ENCODE data around the gene TCERG1L.

Gene TCERG1L

DNA sequence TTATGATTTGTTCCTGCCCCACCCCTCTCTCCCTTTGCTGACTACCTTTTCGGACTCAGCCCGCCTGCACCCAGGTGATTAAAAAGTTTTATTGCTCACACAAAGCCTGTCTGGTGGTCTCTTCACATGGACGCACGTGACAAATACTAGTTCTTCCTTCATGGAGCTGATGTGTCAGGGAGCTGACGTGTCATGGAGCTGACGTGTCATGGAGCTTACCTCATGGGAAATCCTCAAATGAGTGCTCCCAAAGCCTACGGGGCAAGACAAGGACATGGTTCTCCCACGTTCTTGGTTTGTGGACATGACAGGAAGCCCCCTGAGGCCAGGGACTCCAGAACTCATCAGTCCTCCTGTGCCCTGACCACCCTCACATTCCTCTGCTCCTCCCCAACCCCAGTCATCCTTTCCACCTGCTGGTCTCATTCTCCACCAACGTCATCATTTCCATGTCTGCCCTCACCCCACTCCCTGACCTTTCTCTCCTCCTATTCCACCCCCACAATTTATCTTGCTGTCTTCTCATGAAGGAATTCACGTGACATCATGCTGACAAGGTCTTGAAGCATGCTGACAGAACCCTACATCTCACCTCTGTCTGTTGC, 261.3 kb downstream of the TCERG1L start:
- no peaks in the 10 kb centered on the region for H3K27me3 ChIP-seq (ENCODE audit: control insufficient read depth, insufficient read depth, low read length)
- no peaks in the 10 kb centered on the region for H3K36me3 ChIP-seq (ENCODE audit: control insufficient read depth, low read depth, low read length)
- no peak overlapping the region for H3K9ac ChIP-seq (ENCODE audit: low read length)
- no peak overlapping the region for H3K27ac ChIP-seq (ENCODE audit: low read length)
- peaks cover 18% of the 10 kb centered on the region for H3K9me3 ChIP-seq (ENCODE audit: control insufficient read depth, low read depth, low read length)
- no peak overlapping the region for H3K4me3 ChIP-seq (ENCODE audit: low read length)
- H3K4me1 ChIP-seq (ENCODE audit: control insufficient read depth, low read depth, low read length), result peaks cover 30% of the 10 kb centered on the region

DNA sequence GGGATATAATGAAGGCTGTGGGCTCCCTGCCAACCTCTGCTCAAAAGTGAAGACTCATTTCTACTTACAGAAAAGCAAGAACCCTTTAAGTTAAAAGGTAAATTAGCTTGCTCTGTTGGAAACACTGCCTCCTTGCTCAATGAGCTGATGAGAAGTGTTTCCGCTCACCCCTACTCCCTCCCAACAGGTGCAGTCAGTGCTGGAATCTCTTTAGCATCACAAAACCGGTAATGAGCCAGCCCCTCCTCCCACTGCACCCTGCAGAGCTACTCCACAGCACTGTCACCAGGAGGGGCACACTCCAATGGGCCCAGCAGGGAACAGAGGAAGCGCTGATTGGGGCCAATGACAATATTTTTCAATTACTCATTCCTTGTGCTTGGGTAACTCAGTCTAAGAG, 262.5 kb downstream of the TCERG1L start:
- H3K27me3 ChIP-seq (ENCODE audit: control insufficient read depth, insufficient read depth, low read length), result no peaks in the 10 kb centered on the region
- peaks cover 26% of the 10 kb centered on the region for H3K4me1 ChIP-seq (ENCODE audit: control insufficient read depth, low read depth, low read length)
- H3K36me3 ChIP-seq (ENCODE audit: control insufficient read depth, low read depth, low read length), result no peaks in the 10 kb centered on the region
- no peak overlapping the region for H3K9ac ChIP-seq (ENCODE audit: low read length)
- peak overlapping the region; percentile 36 for H3K4me3 ChIP-seq (ENCODE audit: low read length)
- H3K27ac ChIP-seq (ENCODE audit: low read length), result peak overlapping the region; percentile 33
- H3K9me3 ChIP-seq (ENCODE audit: control insufficient read depth, low read depth, low read length), result peaks cover 18% of the 10 kb centered on the region

DNA sequence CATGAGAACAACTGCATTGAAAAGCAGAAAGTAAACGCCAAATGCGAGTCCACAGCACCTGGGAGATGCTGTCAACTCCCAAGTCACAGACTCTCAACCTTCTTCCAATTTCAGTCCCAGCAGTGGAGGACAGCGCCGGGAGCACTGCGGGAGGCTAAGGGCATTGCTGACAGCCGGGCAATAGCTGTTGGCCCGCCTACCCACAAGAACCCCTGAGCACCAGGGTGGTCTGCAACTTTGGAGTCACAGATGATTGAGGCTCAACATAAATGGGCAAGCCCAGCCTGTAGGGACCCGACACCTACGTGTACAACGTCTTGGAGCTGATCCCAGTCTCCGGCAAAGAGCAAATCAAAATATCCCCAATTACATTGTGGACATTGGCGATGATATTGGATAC, 262.9 kb downstream of the TCERG1L start:
- H3K27ac ChIP-seq (ENCODE audit: low read length), result peak overlapping the region; percentile 33
- peaks cover 18% of the 10 kb centered on the region for H3K9me3 ChIP-seq (ENCODE audit: control insufficient read depth, low read depth, low read length)

DNA sequence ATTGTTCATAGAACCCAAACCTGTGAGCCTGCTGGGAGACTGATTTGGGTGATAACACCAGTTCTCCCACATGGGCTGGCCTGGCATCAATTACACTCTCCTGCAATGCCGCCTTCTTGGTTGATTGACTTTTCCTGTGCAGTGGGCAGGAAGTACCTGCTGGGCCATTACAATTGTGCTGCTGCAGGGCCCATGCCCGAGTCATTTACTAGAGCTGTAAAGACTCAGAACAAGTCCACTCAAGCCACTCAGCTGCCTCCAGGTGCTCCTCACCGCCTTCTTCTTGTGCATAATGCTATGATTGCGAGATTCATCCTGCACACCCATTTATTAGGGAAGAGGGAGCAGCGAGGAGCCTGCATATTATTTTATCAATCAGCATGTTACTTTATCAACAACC, 264.0 kb downstream of the TCERG1L start:
- H3K36me3 ChIP-seq (ENCODE audit: control insufficient read depth, low read depth, low read length), result no peaks in the 10 kb centered on the region
- H3K9ac ChIP-seq (ENCODE audit: low read length), result no peak overlapping the region
- H3K4me1 ChIP-seq (ENCODE audit: control insufficient read depth, low read depth, low read length), result peaks cover 26% of the 10 kb centered on the region
- no peaks in the 10 kb centered on the region for H3K27me3 ChIP-seq (ENCODE audit: control insufficient read depth, insufficient read depth, low read length)
- H3K27ac ChIP-seq (ENCODE audit: low read length), result no peak overlapping the region
- H3K4me3 ChIP-seq (ENCODE audit: low read length), result no peak overlapping the region
- H3K9me3 ChIP-seq (ENCODE audit: control insufficient read depth, low read depth, low read length), result peaks cover 18% of the 10 kb centered on the region

More for the DNA sequence above, 262.9 kb downstream of the TCERG1L start:
- H3K4me1 ChIP-seq (ENCODE audit: control insufficient read depth, low read depth, low read length), result peaks cover 26% of the 10 kb centered on the region
- H3K27me3 ChIP-seq (ENCODE audit: control insufficient read depth, insufficient read depth, low read length), result no peaks in the 10 kb centered on the region
- no peak overlapping the region for H3K9ac ChIP-seq (ENCODE audit: low read length)
- H3K36me3 ChIP-seq (ENCODE audit: control insufficient read depth, low read depth, low read length), result no peaks in the 10 kb centered on the region
- H3K4me3 ChIP-seq (ENCODE audit: low read length), result peak overlapping the region; percentile 36

DNA sequence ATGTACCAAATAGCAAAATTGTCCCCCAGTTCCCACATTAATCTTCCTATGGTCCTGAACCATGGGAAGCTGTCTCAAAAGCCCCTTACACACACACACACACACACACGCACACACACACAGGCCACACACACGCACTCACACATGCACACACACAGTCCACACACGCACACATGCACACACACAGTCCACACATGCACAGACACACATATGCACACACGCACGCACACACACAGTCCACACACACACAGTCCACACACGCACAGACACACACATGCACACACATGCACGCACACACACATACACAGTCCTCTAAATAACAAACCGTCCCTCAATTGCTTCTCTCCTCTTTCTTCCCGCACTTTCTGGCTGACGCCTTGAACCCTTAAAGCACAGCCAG, 265.3 kb downstream of the TCERG1L start:
- Histone ChIP-seq H3K4me1 (ENCODE audit: control insufficient read depth, low read depth, low read length) (peaks cover 26% of the 10 kb centered on the region), H3K27me3 (ENCODE audit: control insufficient read depth, insufficient read depth, low read length) (no peaks in the 10 kb centered on the region), H3K9me3 (ENCODE audit: control insufficient read depth, low read depth, low read length) (peaks cover 11% of the 10 kb centered on the region)

DNA sequence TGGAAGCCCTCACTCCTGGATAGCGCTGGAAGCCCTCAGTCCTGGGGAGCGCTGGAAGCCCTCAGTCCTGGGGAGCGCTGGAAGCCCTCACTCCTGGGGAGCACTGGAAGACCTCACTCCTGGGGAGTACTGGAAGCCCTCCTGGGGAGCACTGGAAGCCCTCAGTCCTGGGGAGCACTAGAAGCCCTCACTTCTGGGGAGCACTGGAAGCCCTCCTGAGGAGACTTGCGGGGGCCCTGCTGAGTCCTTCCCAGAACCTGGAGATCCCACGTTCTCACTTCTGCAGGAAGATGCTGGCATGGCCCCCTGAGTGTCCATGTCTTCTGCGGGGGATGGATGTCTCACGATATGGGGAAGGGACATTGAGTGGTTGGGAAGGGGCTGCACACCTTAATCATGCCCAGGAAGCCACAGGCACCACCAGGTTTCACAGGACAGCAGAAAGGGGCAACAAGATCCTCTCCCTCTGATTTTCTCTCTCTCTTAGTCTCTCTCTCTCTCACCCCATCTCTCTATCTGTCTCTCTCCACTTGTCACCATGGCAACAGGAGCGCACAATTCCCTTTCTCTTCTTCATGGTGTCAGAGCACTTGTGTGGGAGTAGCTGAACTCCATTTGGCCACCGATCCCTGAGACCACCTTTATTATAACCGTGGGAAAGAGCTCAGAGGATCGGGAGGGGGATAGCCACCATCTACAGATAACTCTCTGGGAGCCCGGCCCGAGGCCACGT, 267.0 kb downstream of the TCERG1L start:
- Histone ChIP-seq H3K4me1 (ENCODE audit: control insufficient read depth, low read depth, low read length) (peaks cover 21% of the 10 kb centered on the region), H3K27me3 (ENCODE audit: control insufficient read depth, insufficient read depth, low read length) (no peaks in the 10 kb centered on the region), H3K27ac (ENCODE audit: low read length) (no peak overlapping the region), H3K4me3 (ENCODE audit: low read length) (no peak overlapping the region), H3K9ac (ENCODE audit: low read length) (no peak overlapping the region), H3K36me3 (ENCODE audit: control insufficient read depth, low read depth, low read length) (no peaks in the 10 kb centered on the region), H3K9me3 (ENCODE audit: control insufficient read depth, low read depth, low read length) (peaks cover 12% of the 10 kb centered on the region)

More for the DNA sequence above, 265.3 kb downstream of the TCERG1L start:
- no peaks in the 10 kb centered on the region for H3K36me3 ChIP-seq (ENCODE audit: control insufficient read depth, low read depth, low read length)
- H3K27ac ChIP-seq (ENCODE audit: low read length), result no peak overlapping the region
- H3K4me3 ChIP-seq (ENCODE audit: low read length), result no peak overlapping the region
- no peak overlapping the region for H3K9ac ChIP-seq (ENCODE audit: low read length)

DNA sequence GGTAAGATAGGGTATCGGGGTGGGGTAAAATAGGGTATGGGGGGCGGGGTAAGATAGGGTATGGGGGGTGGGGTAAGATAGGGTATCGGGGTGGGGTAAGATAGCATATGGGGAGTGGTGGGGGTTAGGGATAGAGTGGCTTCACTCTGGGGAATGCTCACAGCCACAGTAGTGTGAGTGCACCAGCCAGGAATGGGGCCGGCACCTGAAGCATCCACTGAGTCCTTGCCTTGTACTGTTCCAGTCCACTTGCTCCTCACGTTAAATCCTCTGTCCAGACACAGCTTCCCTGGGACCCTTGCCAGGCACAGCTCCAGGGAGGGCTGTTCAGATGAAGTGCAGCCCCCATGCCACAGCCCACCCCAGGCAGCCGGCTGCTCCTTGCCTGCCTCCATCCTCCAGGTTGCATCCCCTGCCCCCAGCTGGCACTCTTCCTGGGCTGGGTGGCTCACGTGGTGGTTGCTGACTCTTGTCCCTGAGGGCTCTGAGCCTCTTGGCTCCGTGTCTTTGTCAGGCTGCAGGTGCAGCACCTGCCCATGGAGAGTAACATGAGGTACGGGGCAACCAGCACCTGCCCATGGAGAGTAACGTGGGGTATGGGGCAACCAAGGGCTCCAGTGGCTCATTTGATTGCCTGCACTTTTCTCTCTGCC, 268.4 kb downstream of the TCERG1L start:
- H3K27ac ChIP-seq (ENCODE audit: low read length), result no peak overlapping the region
- H3K36me3 ChIP-seq (ENCODE audit: control insufficient read depth, low read depth, low read length), result no peaks in the 10 kb centered on the region
- H3K27me3 ChIP-seq (ENCODE audit: control insufficient read depth, insufficient read depth, low read length), result no peaks in the 10 kb centered on the region
- H3K9ac ChIP-seq (ENCODE audit: low read length), result no peak overlapping the region
- H3K4me3 ChIP-seq (ENCODE audit: low read length), result no peak overlapping the region
- peaks cover 12% of the 10 kb centered on the region for H3K9me3 ChIP-seq (ENCODE audit: control insufficient read depth, low read depth, low read length)
- peaks cover 7% of the 10 kb centered on the region for H3K4me1 ChIP-seq (ENCODE audit: control insufficient read depth, low read depth, low read length)
